H9 (cell line): Measurements from ENCODE around the gene MRPS27. TPM values are rescaled to one million over a fixed set of nuclear protein-coding genes. Genes with fewer than 3 reads are reported as not detected.

ENCODE experiments used
- DNase-seq: peaks from one replicate; pipeline ENCODE4 v3.0.0-alpha.2; 2017
- H2AFZ ChIP-seq: one replicate; pipeline ENCODE4 v1.6.1; 2013; ENCODE audit warnings: mild to moderate bottlenecking, low read length, control low read depth, moderate library complexity
- H2AK5ac ChIP-seq: 2 replicates; pipeline ENCODE4 v1.6.1; 2013; ENCODE audit warnings: low read length, control low read depth, mixed read lengths; ENCODE audit not compliant: insufficient read length
- H2BK120ac ChIP-seq: one replicate; pipeline ENCODE4 v1.6.1; 2013; ENCODE audit warnings: low read depth, mild to moderate bottlenecking, low read length, control low read depth, inconsistent platforms; ENCODE audit not compliant: poor library complexity, severe bottlenecking
- H2BK12ac ChIP-seq: 2 replicates; pipeline ENCODE4 v1.6.1; 2013; ENCODE audit warnings: low read length, control low read depth, mixed read lengths, low read depth; ENCODE audit not compliant: insufficient read length
- H2BK15ac ChIP-seq: 2 replicates; pipeline ENCODE4 v1.6.1; 2013; ENCODE audit warnings: low read depth, low read length, control low read depth
- H2BK20ac ChIP-seq: one replicate; pipeline ENCODE4 v1.6.1; 2013; ENCODE audit warnings: low read depth, mild to moderate bottlenecking, low read length, control low read depth, inconsistent platforms; ENCODE audit not compliant: poor library complexity, severe bottlenecking
- H2BK5ac ChIP-seq: 2 replicates; pipeline ENCODE4 v1.6.1; 2013; ENCODE audit warnings: low read length, control low read depth, mixed read lengths; ENCODE audit not compliant: insufficient read length
- H3K14ac ChIP-seq: 2 replicates; pipeline ENCODE4 v1.6.1; 2013; ENCODE audit warnings: low read length, control low read depth; ENCODE audit not compliant: insufficient read depth
- H3K18ac ChIP-seq: 2 replicates; pipeline ENCODE4 v1.6.1; 2013; ENCODE audit warnings: low read depth, mild to moderate bottlenecking, mixed read lengths, low read length, control low read depth; ENCODE audit not compliant: insufficient read length
- H3K23ac ChIP-seq: 2 replicates; pipeline ENCODE4 v1.6.1; 2013; ENCODE audit warnings: low read length, control low read depth, mixed read lengths, low read depth; ENCODE audit not compliant: insufficient read length
- H3K23me2 ChIP-seq: 2 replicates; pipeline ENCODE4 v1.6.1; 2013; ENCODE audit warnings: low read depth, mild to moderate bottlenecking, mixed read lengths, low read length, control low read depth; ENCODE audit not compliant: insufficient read length, poor library complexity, severe bottlenecking
- H3K27ac ChIP-seq: 2 replicates; pipeline ENCODE4 v1.5.1; 2013; ENCODE audit warnings: low read length, control low read depth, mixed read lengths, low read depth; ENCODE audit not compliant: insufficient read length
- H3K27me3 ChIP-seq: 2 replicates; pipeline ENCODE4 v1.6.1; 2013; ENCODE audit warnings: low read length, control low read depth, inconsistent platforms; ENCODE audit not compliant: insufficient read depth
- H3K4ac ChIP-seq: 2 replicates; pipeline ENCODE4 v1.6.1; 2013; ENCODE audit warnings: low read depth, mild to moderate bottlenecking, control low read depth, inconsistent platforms, low read length, moderate library complexity
- H3K4me1 ChIP-seq: 2 replicates; pipeline ENCODE4 v1.6.1; 2013; ENCODE audit warnings: low read length, control low read depth, inconsistent platforms; ENCODE audit not compliant: insufficient read depth
- H3K4me2 ChIP-seq: 2 replicates; pipeline ENCODE4 v1.6.1; 2013; ENCODE audit warnings: low read length, control low read depth, mixed read lengths; ENCODE audit not compliant: insufficient read length, insufficient read depth
- H3K56ac ChIP-seq: 2 replicates; pipeline ENCODE4 v1.6.1; 2013; ENCODE audit warnings: low read depth, mild to moderate bottlenecking, mixed read lengths, low read length, control low read depth; ENCODE audit not compliant: insufficient read length
- H3K79me1 ChIP-seq: 2 replicates; pipeline ENCODE4 v1.6.1; 2013; ENCODE audit warnings: low read depth, mild to moderate bottlenecking, moderate library complexity, low read length, control low read depth, inconsistent platforms; ENCODE audit not compliant: insufficient read depth, poor library complexity, severe bottlenecking
- H3K79me2 ChIP-seq: 2 replicates; pipeline ENCODE4 v1.6.1; 2013; ENCODE audit warnings: low read length, control low read depth, inconsistent platforms; ENCODE audit not compliant: insufficient read depth
- H3K9ac ChIP-seq: 2 replicates; pipeline ENCODE4 v1.6.1; 2013; ENCODE audit warnings: low read length, control low read depth, mixed read lengths; ENCODE audit not compliant: insufficient read length; ENCODE audit errors: extremely low read depth
- H3K9me3 ChIP-seq: one replicate; pipeline ENCODE4 v1.6.1; 2013; ENCODE audit warnings: low read depth, low read length, inconsistent platforms; ENCODE audit not compliant: control insufficient read depth
- H3T11ph ChIP-seq: one replicate; pipeline ENCODE4 v1.6.1; 2013; ENCODE audit warnings: mild to moderate bottlenecking, low read length, control low read depth, inconsistent platforms
- H4K20me1 ChIP-seq: one replicate; pipeline ENCODE4 v1.6.1; 2013; ENCODE audit not compliant: control insufficient read depth, insufficient read length, insufficient read depth
- H4K5ac ChIP-seq: 2 replicates; pipeline ENCODE4 v1.6.1; 2013; ENCODE audit warnings: low read depth, mild to moderate bottlenecking, mixed read lengths, low read length, control low read depth; ENCODE audit not compliant: insufficient read length
- H4K8ac ChIP-seq: replicated peaks from 2 replicates; pipeline ENCODE4 v1.6.1; 2013; ENCODE audit warnings: low read length, control low read depth, mixed read lengths, low read depth; ENCODE audit not compliant: insufficient read length
- H4K91ac ChIP-seq: 2 replicates; pipeline ENCODE4 v1.6.1; 2013; ENCODE audit warnings: low read depth, mild to moderate bottlenecking, moderate library complexity, mixed read lengths, low read length, control low read depth; ENCODE audit not compliant: insufficient read length
- H3K27ac Mint-ChIP-seq, 3 experiments: 2 replicates in 2 of 3; 3 replicates in 1 of 3; pipeline ENCODE4 v1.8.0; 2020 to 2021; ENCODE audit warnings: mixed read lengths in 3 of 3, mild to moderate bottlenecking in 1 of 3, moderate library complexity in 1 of 3
- H3K27me3 Mint-ChIP-seq: 2 replicates; pipeline ENCODE4 v1.8.0; 2021; ENCODE audit warnings: low read depth, mild to moderate bottlenecking, moderate library complexity, mixed read lengths
- H3K36me3 Mint-ChIP-seq, 3 experiments: 2 replicates in 2 of 3; 3 replicates in 1 of 3; pipeline ENCODE4 v1.8.0; 2020 to 2021; ENCODE audit warnings: low read depth in 3 of 3, mixed read lengths in 3 of 3; ENCODE audit not compliant: insufficient read depth in 1 of 3
- H3K4me1 Mint-ChIP-seq, 2 experiments: 2 replicates each; pipeline ENCODE4 v1.8.0; 2020; ENCODE audit warnings: mixed read lengths in 2 of 2
- H3K4me3 Mint-ChIP-seq, 2 experiments: 2 replicates in 1 of 2; 3 replicates in 1 of 2; pipeline ENCODE4 v1.8.0; 2020 to 2021; ENCODE audit warnings: mild to moderate bottlenecking in 2 of 2, mixed read lengths in 2 of 2, moderate library complexity in 1 of 2
- H3K9me3 Mint-ChIP-seq, 2 experiments: 2 replicates in 1 of 2; 3 replicates in 1 of 2; pipeline ENCODE4 v1.8.0; 2020; ENCODE audit warnings: mild to moderate bottlenecking in 2 of 2, mixed read lengths in 2 of 2, moderate library complexity in 1 of 2
- CTCF ChIP-seq: fragments of 200-600 bp; sonication (generic); conservative IDR thresholded peaks from 3 replicates; pipeline ENCODE4 v1.8.0; 2021; ENCODE audit warnings: antibody characterized with exemption, mild to moderate bottlenecking
- WGBS: extraction: QIAGEN DNeasy Blood & Tissue Kit; methylation state at CpG from one replicate; pipeline ENCODE4 v1.1.7; 2013; ENCODE audit warnings: missing lambda C conversion rate, low lambda C conversion rate, mixed read lengths; ENCODE audit not compliant: insufficient read length; ENCODE audit errors: extremely low coverage; 5-methylcytosine and 5-hydroxymethylcytosine counted together
- total RNA-seq: library from RNA; stranded (reverse); gene quantifications from 2 replicates; pipeline ENCODE4 v1.2.1, GENCODE V29; 2021

MRPS27 gene
- total RNA-seq, 1 experiment from 2014 or later: 83.3 TPM

GRCh38 chr5:72325566-72326305 is 5.7 kb upstream of the MRPS27 start:
- Histone ChIP-seq H4K8ac (no peak overlapping the region), H3K9me3 (no peaks in the 10 kb centered on the region), H3K23me2 (no peaks in the 10 kb centered on the region), H4K5ac (no peak overlapping the region), H2BK120ac (no peak overlapping the region), H3T11ph (no peak overlapping the region), H4K20me1 (no peaks in the 10 kb centered on the region), H3K4me2 (no peak overlapping the region), H2BK15ac (no peak overlapping the region), H4K91ac (no peak overlapping the region), H2AK5ac (no peak overlapping the region), H3K23ac (no peak overlapping the region), H2BK12ac (no peak overlapping the region), H3K79me1 (no peaks in the 10 kb centered on the region), H3K56ac (no peak overlapping the region), H3K9ac (no peak overlapping the region), H3K4ac (no peak overlapping the region), H3K4me1 (no peaks in the 10 kb centered on the region), H2BK20ac (no peak overlapping the region), H3K79me2 (no peaks in the 10 kb centered on the region), H3K27ac (no peak overlapping the region), H3K14ac (no peak overlapping the region), H3K27me3 (no peaks in the 10 kb centered on the region), H3K18ac (no peak overlapping the region), H2AFZ (no peak overlapping the region), H2BK5ac (no peak overlapping the region)
- H3K36me3 Mint-ChIP-seq: peaks cover 16 to 57% (median 53%) of the 10 kb centered on the region in 3 experiments
- H3K27me3 Mint-ChIP-seq: no peaks in the 10 kb centered on the region
- H3K27ac Mint-ChIP-seq: no peak overlapping the region
- H3K9me3 Mint-ChIP-seq: no peaks in the 10 kb centered on the region
- H3K4me3 Mint-ChIP-seq: no peak overlapping the region
- peaks cover 11 to 17% of the 10 kb centered on the region in 2 experiments for H3K4me1 Mint-ChIP-seq
- WGBS: no CpG with 5 or more reads among the region's 4 CpGs
- no peak for DNase-seq
- no peak for TF ChIP-seq CTCF
